H9 (cell line): ENCODE results near the gene ATP2A2. TPM values are rescaled to one million over a fixed set of nuclear protein-coding genes. Genes with fewer than 3 reads are reported as not detected.

Source experiments
- DNase-seq: peaks from one replicate; pipeline ENCODE4 v3.0.0-alpha.2; 2017
- H2AFZ ChIP-seq: one replicate; pipeline ENCODE4 v1.6.1; 2013; ENCODE audit warnings: mild to moderate bottlenecking, low read length, control low read depth, moderate library complexity
- H2AK5ac ChIP-seq: 2 replicates; pipeline ENCODE4 v1.6.1; 2013; ENCODE audit warnings: low read length, control low read depth, mixed read lengths; ENCODE audit not compliant: insufficient read length
- H2BK120ac ChIP-seq: one replicate; pipeline ENCODE4 v1.6.1; 2013; ENCODE audit warnings: low read depth, mild to moderate bottlenecking, low read length, control low read depth, inconsistent platforms; ENCODE audit not compliant: poor library complexity, severe bottlenecking
- H2BK12ac ChIP-seq: 2 replicates; pipeline ENCODE4 v1.6.1; 2013; ENCODE audit warnings: low read length, control low read depth, mixed read lengths, low read depth; ENCODE audit not compliant: insufficient read length
- H2BK15ac ChIP-seq: 2 replicates; pipeline ENCODE4 v1.6.1; 2013; ENCODE audit warnings: low read depth, low read length, control low read depth
- H2BK20ac ChIP-seq: one replicate; pipeline ENCODE4 v1.6.1; 2013; ENCODE audit warnings: low read depth, mild to moderate bottlenecking, low read length, control low read depth, inconsistent platforms; ENCODE audit not compliant: poor library complexity, severe bottlenecking
- H2BK5ac ChIP-seq: 2 replicates; pipeline ENCODE4 v1.6.1; 2013; ENCODE audit warnings: low read length, control low read depth, mixed read lengths; ENCODE audit not compliant: insufficient read length
- H3K14ac ChIP-seq: 2 replicates; pipeline ENCODE4 v1.6.1; 2013; ENCODE audit warnings: low read length, control low read depth; ENCODE audit not compliant: insufficient read depth
- H3K18ac ChIP-seq: 2 replicates; pipeline ENCODE4 v1.6.1; 2013; ENCODE audit warnings: low read depth, mild to moderate bottlenecking, mixed read lengths, low read length, control low read depth; ENCODE audit not compliant: insufficient read length
- H3K23ac ChIP-seq: 2 replicates; pipeline ENCODE4 v1.6.1; 2013; ENCODE audit warnings: low read length, control low read depth, mixed read lengths, low read depth; ENCODE audit not compliant: insufficient read length
- H3K23me2 ChIP-seq: 2 replicates; pipeline ENCODE4 v1.6.1; 2013; ENCODE audit warnings: low read depth, mild to moderate bottlenecking, mixed read lengths, low read length, control low read depth; ENCODE audit not compliant: insufficient read length, poor library complexity, severe bottlenecking
- H3K27ac ChIP-seq: 2 replicates; pipeline ENCODE4 v1.5.1; 2013; ENCODE audit warnings: low read length, control low read depth, mixed read lengths, low read depth; ENCODE audit not compliant: insufficient read length
- H3K27me3 ChIP-seq: 2 replicates; pipeline ENCODE4 v1.6.1; 2013; ENCODE audit warnings: low read length, control low read depth, inconsistent platforms; ENCODE audit not compliant: insufficient read depth
- H3K4ac ChIP-seq: 2 replicates; pipeline ENCODE4 v1.6.1; 2013; ENCODE audit warnings: low read depth, mild to moderate bottlenecking, control low read depth, inconsistent platforms, low read length, moderate library complexity
- H3K4me1 ChIP-seq: 2 replicates; pipeline ENCODE4 v1.6.1; 2013; ENCODE audit warnings: low read length, control low read depth, inconsistent platforms; ENCODE audit not compliant: insufficient read depth
- H3K4me2 ChIP-seq: 2 replicates; pipeline ENCODE4 v1.6.1; 2013; ENCODE audit warnings: low read length, control low read depth, mixed read lengths; ENCODE audit not compliant: insufficient read length, insufficient read depth
- H3K56ac ChIP-seq: 2 replicates; pipeline ENCODE4 v1.6.1; 2013; ENCODE audit warnings: low read depth, mild to moderate bottlenecking, mixed read lengths, low read length, control low read depth; ENCODE audit not compliant: insufficient read length
- H3K79me1 ChIP-seq: 2 replicates; pipeline ENCODE4 v1.6.1; 2013; ENCODE audit warnings: low read depth, mild to moderate bottlenecking, moderate library complexity, low read length, control low read depth, inconsistent platforms; ENCODE audit not compliant: insufficient read depth, poor library complexity, severe bottlenecking
- H3K79me2 ChIP-seq: 2 replicates; pipeline ENCODE4 v1.6.1; 2013; ENCODE audit warnings: low read length, control low read depth, inconsistent platforms; ENCODE audit not compliant: insufficient read depth
- H3K9ac ChIP-seq: 2 replicates; pipeline ENCODE4 v1.6.1; 2013; ENCODE audit warnings: low read length, control low read depth, mixed read lengths; ENCODE audit not compliant: insufficient read length; ENCODE audit errors: extremely low read depth
- H3K9me3 ChIP-seq: one replicate; pipeline ENCODE4 v1.6.1; 2013; ENCODE audit warnings: low read depth, low read length, inconsistent platforms; ENCODE audit not compliant: control insufficient read depth
- H3T11ph ChIP-seq: one replicate; pipeline ENCODE4 v1.6.1; 2013; ENCODE audit warnings: mild to moderate bottlenecking, low read length, control low read depth, inconsistent platforms
- H4K20me1 ChIP-seq: one replicate; pipeline ENCODE4 v1.6.1; 2013; ENCODE audit not compliant: control insufficient read depth, insufficient read length, insufficient read depth
- H4K5ac ChIP-seq: 2 replicates; pipeline ENCODE4 v1.6.1; 2013; ENCODE audit warnings: low read depth, mild to moderate bottlenecking, mixed read lengths, low read length, control low read depth; ENCODE audit not compliant: insufficient read length
- H4K8ac ChIP-seq: replicated peaks from 2 replicates; pipeline ENCODE4 v1.6.1; 2013; ENCODE audit warnings: low read length, control low read depth, mixed read lengths, low read depth; ENCODE audit not compliant: insufficient read length
- H4K91ac ChIP-seq: 2 replicates; pipeline ENCODE4 v1.6.1; 2013; ENCODE audit warnings: low read depth, mild to moderate bottlenecking, moderate library complexity, mixed read lengths, low read length, control low read depth; ENCODE audit not compliant: insufficient read length
- H3K27ac Mint-ChIP-seq, 3 experiments: 2 replicates in 2 of 3; 3 replicates in 1 of 3; pipeline ENCODE4 v1.8.0; 2020 to 2021; ENCODE audit warnings: mixed read lengths in 3 of 3, mild to moderate bottlenecking in 1 of 3, moderate library complexity in 1 of 3
- H3K27me3 Mint-ChIP-seq: 2 replicates; pipeline ENCODE4 v1.8.0; 2021; ENCODE audit warnings: low read depth, mild to moderate bottlenecking, moderate library complexity, mixed read lengths
- H3K36me3 Mint-ChIP-seq, 3 experiments: 2 replicates in 2 of 3; 3 replicates in 1 of 3; pipeline ENCODE4 v1.8.0; 2020 to 2021; ENCODE audit warnings: low read depth in 3 of 3, mixed read lengths in 3 of 3; ENCODE audit not compliant: insufficient read depth in 1 of 3
- H3K4me1 Mint-ChIP-seq, 2 experiments: 2 replicates each; pipeline ENCODE4 v1.8.0; 2020; ENCODE audit warnings: mixed read lengths in 2 of 2
- H3K4me3 Mint-ChIP-seq, 2 experiments: 2 replicates in 1 of 2; 3 replicates in 1 of 2; pipeline ENCODE4 v1.8.0; 2020 to 2021; ENCODE audit warnings: mild to moderate bottlenecking in 2 of 2, mixed read lengths in 2 of 2, moderate library complexity in 1 of 2
- H3K9me3 Mint-ChIP-seq, 2 experiments: 2 replicates in 1 of 2; 3 replicates in 1 of 2; pipeline ENCODE4 v1.8.0; 2020; ENCODE audit warnings: mild to moderate bottlenecking in 2 of 2, mixed read lengths in 2 of 2, moderate library complexity in 1 of 2
- CTCF ChIP-seq: fragments of 200-600 bp; sonication (generic); conservative IDR thresholded peaks from 3 replicates; pipeline ENCODE4 v1.8.0; 2021; ENCODE audit warnings: antibody characterized with exemption, mild to moderate bottlenecking
- WGBS: extraction: QIAGEN DNeasy Blood & Tissue Kit; methylation state at CpG from one replicate; pipeline ENCODE4 v1.1.7; 2013; ENCODE audit warnings: missing lambda C conversion rate, low lambda C conversion rate, mixed read lengths; ENCODE audit not compliant: insufficient read length; ENCODE audit errors: extremely low coverage; 5-methylcytosine and 5-hydroxymethylcytosine counted together
- total RNA-seq: library from RNA; stranded (reverse); gene quantifications from 2 replicates; pipeline ENCODE4 v1.2.1, GENCODE V29; 2021

ATP2A2 gene
- total RNA-seq, 1 experiment from 2014 or later, result 257 TPM

GRCh38 chr12:110249105-110249504, 31.9 kb upstream of the ATP2A2 start:
- Mint-ChIP-seq H3K4me3 (no peak overlapping the region), H3K4me1 (peaks cover 24 to 38% of the 10 kb centered on the region in 2 experiments), H3K27me3 (no peaks in the 10 kb centered on the region), H3K36me3 (peaks cover 0 to 9% (median 2%) of the 10 kb centered on the region in 3 experiments; a peak in 3 of 7 replicates), H3K27ac (peak overlapping the region in 1 of 3 experiments; percentile 44; a peak in 1 of 7 replicates), H3K9me3 (peaks cover 0 to 7% of the 10 kb centered on the region in 2 experiments; a peak in 2 of 5 replicates)
- Histone ChIP-seq H2BK5ac (no peak overlapping the region), H2BK12ac (no peak overlapping the region), H2AFZ (no peak overlapping the region), H3K27ac (no peak overlapping the region), H3K14ac (no peak overlapping the region), H3K18ac (no peak overlapping the region), H4K5ac (no peak overlapping the region), H3K9me3 (no peaks in the 10 kb centered on the region), H2BK20ac (no peak overlapping the region), H4K8ac (no peak overlapping the region), H3K27me3 (no peaks in the 10 kb centered on the region), H2BK15ac (no peak overlapping the region), H4K20me1 (no peaks in the 10 kb centered on the region), H2AK5ac (no peak overlapping the region), H2BK120ac (no peak overlapping the region), H3K9ac (no peak overlapping the region), H3K56ac (no peak overlapping the region), H4K91ac (no peak overlapping the region), H3K79me1 (no peaks in the 10 kb centered on the region), H3K23ac (no peak overlapping the region), H3T11ph (no peak overlapping the region), H3K4ac (no peak overlapping the region), H3K4me2 (no peak overlapping the region), H3K23me2 (no peaks in the 10 kb centered on the region), H3K79me2 (no peaks in the 10 kb centered on the region), H3K4me1 (no peaks in the 10 kb centered on the region)
- no CpG with 5 or more reads among the region's 4 CpGs for WGBS
- TF ChIP-seq CTCF, result no peak
- peak; percentile 14 for DNase-seq
